PC-9 (cell line): Measurements from ENCODE around the gene TPD52L1. TPM values are rescaled to one million over a fixed set of nuclear protein-coding genes. Genes with fewer than 3 reads are reported as not detected.

ENCODE experiments used
- BruUV-seq: library from RNA; stranded (reverse); fragments of 400-500 nt; replicated peaks from 2 replicates; lab custom pipeline; 2021; lab: Mats Ljungman, UMichigan
- CTCF ChIA-PET: fragments of 300-600 bp; sonication (Branson Sonifier 250); formaldehyde crosslinking; loops from one replicate; lab custom pipeline; 2022; ENCODE audit warnings: antibody characterized with exemption; lab: Charles Lee
- POLR2A ChIA-PET: fragments of 300-600 bp; sonication (Branson Sonifier 250); formaldehyde crosslinking; loops from one replicate; lab custom pipeline; 2022; ENCODE audit warnings: antibody characterized with exemption; ENCODE audit not compliant: unreplicated experiment; lab: Charles Lee
- DNase-seq, 2 experiments: peaks; one replicate each; pipeline versions ENCODE4 v3.0.0 to v3.0.0-alpha.2; 2015 to 2022; ENCODE audit warnings: mixed read lengths in 1 of 2
- H2AFZ ChIP-seq: fragments of 200-600 bp; sonication (generic); 2 replicates; pipeline ENCODE4 v1.8.1; 2017; ENCODE audit warnings: antibody characterized with exemption
- H3F3A ChIP-seq: fragments of 200-600 bp; sonication (generic); 2 replicates; pipeline ENCODE4 v1.8.1; 2017; ENCODE audit warnings: antibody characterized with exemption, mild to moderate bottlenecking, low read depth; ENCODE audit not compliant: insufficient read depth
- H3K27ac ChIP-seq: fragments of 200-600 bp; sonication (generic); 2 replicates; pipeline ENCODE4 v1.6.1; 2016; ENCODE audit warnings: mixed run types
- H3K27me3 ChIP-seq: fragments of 200-600 bp; sonication (generic); 2 replicates; pipeline ENCODE4 v1.6.1; 2016; ENCODE audit warnings: low read depth, mixed run types; ENCODE audit not compliant: insufficient read depth
- H3K36me3 ChIP-seq: fragments of 200-600 bp; sonication (generic); 2 replicates; pipeline ENCODE4 v1.6.1; 2016; ENCODE audit warnings: low read depth, mixed run types
- H3K4me1 ChIP-seq: fragments of 200-600 bp; sonication (generic); replicated peaks from 2 replicates; pipeline ENCODE4 v1.6.1; 2016; ENCODE audit warnings: mixed run types; ENCODE audit not compliant: insufficient read depth
- H3K4me2 ChIP-seq: fragments of 200-600 bp; sonication (generic); 2 replicates; pipeline ENCODE4 v1.6.1; 2017; ENCODE audit warnings: mixed run types
- H3K4me3 ChIP-seq: fragments of 200-600 bp; sonication (generic); 2 replicates; pipeline ENCODE4 v1.6.1; 2016; ENCODE audit warnings: mixed run types
- H3K79me2 ChIP-seq: fragments of 200-600 bp; sonication (generic); 2 replicates; pipeline ENCODE4 v1.6.1; 2017; ENCODE audit warnings: low read depth, mixed run types
- H3K9me2 ChIP-seq: fragments of 200-600 bp; sonication (generic); 2 replicates; pipeline ENCODE4 v1.8.1; 2017; ENCODE audit warnings: mild to moderate bottlenecking; ENCODE audit not compliant: insufficient read depth
- H3K9me3 ChIP-seq: fragments of 200-600 bp; sonication (generic); 2 replicates; pipeline ENCODE4 v1.8.1; 2016; ENCODE audit warnings: low read depth; ENCODE audit not compliant: insufficient read depth
- H4K20me1 ChIP-seq: fragments of 200-600 bp; sonication (generic); 2 replicates; pipeline ENCODE4 v1.8.1; 2017; ENCODE audit not compliant: insufficient read depth
- CTCF ChIP-seq: fragments of 200-600 bp; sonication (generic); conservative IDR thresholded peaks from 2 replicates; pipeline ENCODE4 v1.6.1; 2017; ENCODE audit warnings: mixed run types, antibody characterized with exemption, mild to moderate bottlenecking, moderate library complexity
- EZH2 ChIP-seq: fragments of 200-600 bp; sonication (generic); IDR thresholded peaks from 2 replicates; pipeline ENCODE4 v1.8.0; 2017; ENCODE audit warnings: antibody characterized with exemption, low read depth
- intact Hi-C: fragments of 100-400 bp; cut with micrococcal nuclease; formaldehyde crosslinking; loops from one replicate; pipeline ENCODE4 v1.10.0; 2022; ENCODE audit not compliant: unreplicated experiment
- total RNA-seq: library from RNA; stranded (reverse); gene quantifications from 2 replicates; pipeline ENCODE4 v1.2.3, GENCODE V29; 2021

TPD52L1 gene
- total RNA-seq, 1 experiment from 2014 or later: 203 TPM

- TF ChIP-seq EZH2 (no peak), CTCF (no peak)
- intact Hi-C loops: no loop called here
- no peak for DNase-seq
- POLR2A ChIA-PET: no interaction called here
- Histone ChIP-seq H3K4me2 (no peak overlapping the region), H3K4me3 (no peak overlapping the region), H3K4me1 (peaks cover 8% of the 10 kb centered on the region; the same call in 1 of the 2 replicates), H2AFZ (no peak overlapping the region), H3K27ac (no peak overlapping the region), H3F3A (no peaks in the 10 kb centered on the region), H3K36me3 (peaks cover 16% of the 10 kb centered on the region), H3K79me2 (peaks cover 35% of the 10 kb centered on the region), H3K9me2 (no peaks in the 10 kb centered on the region; the same call in 1 of the 2 replicates), H3K9me3 (no peaks in the 10 kb centered on the region; the same call in 1 of the 2 replicates), H3K27me3 (no peaks in the 10 kb centered on the region), H4K20me1 (no peaks in the 10 kb centered on the region)
- CTCF ChIA-PET: no interaction called here
- BruUV-seq: no TSS peak
Measured at GRCh38 chr6:125165776-125166175, 12.2 kb downstream of the TPD52L1 start.

- DNase-seq: no peak
- Histone ChIP-seq H3K9me3 (no peaks in the 10 kb centered on the region; the same call in 1 of the 2 replicates), H4K20me1 (no peaks in the 10 kb centered on the region), H3K36me3 (peaks cover 8% of the 10 kb centered on the region; the same call in 1 of the 2 replicates), H3K79me2 (peaks cover 29% of the 10 kb centered on the region), H3F3A (no peaks in the 10 kb centered on the region), H3K27me3 (no peaks in the 10 kb centered on the region), H3K4me1 (peaks cover 8% of the 10 kb centered on the region; the same call in 1 of the 2 replicates), H3K9me2 (no peaks in the 10 kb centered on the region; the same call in 1 of the 2 replicates), H3K4me2 (no peak overlapping the region), H2AFZ (no peak overlapping the region), H3K4me3 (no peak overlapping the region), H3K27ac (no peak overlapping the region)
- no peak for TF ChIP-seq EZH2
- no peak for TF ChIP-seq CTCF
- CTCF ChIA-PET: interaction anchor here (0.7 kb wide), 1 partner anchor 829 kb away, joined by 5 read pairs; no protein-coding TSS in a partner anchor
- POLR2A ChIA-PET: no interaction called here
- BruUV-seq: no TSS peak
- intact Hi-C loops: no loop called here
Measured at GRCh38 chr6:125166711-125167110, 13.1 kb downstream of the TPD52L1 start.

GRCh38 chr6:125167579-125167978 lies 14.0 kb downstream of the TPD52L1 start:
- H3K79me2 ChIP-seq: peaks cover 26% of the 10 kb centered on the region
- intact Hi-C loops: no loop called here
- BruUV-seq: no TSS peak
- DNase-seq: no peak
- H3F3A ChIP-seq: no peaks in the 10 kb centered on the region
- no peak overlapping the region for H3K27ac ChIP-seq
- H4K20me1 ChIP-seq: no peaks in the 10 kb centered on the region
- CTCF ChIA-PET: no interaction called here
- H3K4me3 ChIP-seq: no peak overlapping the region
- H3K4me2 ChIP-seq: no peak overlapping the region
- H3K9me2 ChIP-seq: no peaks in the 10 kb centered on the region; the same call in 1 of the 2 replicates
- no peak overlapping the region for H2AFZ ChIP-seq
- H3K4me1 ChIP-seq: peaks cover 9% of the 10 kb centered on the region
- H3K9me3 ChIP-seq: no peaks in the 10 kb centered on the region; the same call in 1 of the 2 replicates
- H3K36me3 ChIP-seq: peaks cover 8% of the 10 kb centered on the region; the same call in 1 of the 2 replicates
- TF ChIP-seq CTCF (no peak), EZH2 (no peak)
- POLR2A ChIA-PET: no interaction called here
- no peaks in the 10 kb centered on the region for H3K27me3 ChIP-seq
